ENCODE results near the gene FAM83C. TPM values are rescaled to one million over a fixed set of nuclear protein-coding genes. Genes with fewer than 3 reads are reported as not detected.

The FAM83C gene
- total RNA-seq, 4 donors from 2014 or later, result 54.4 to 85.7 (median 68.6) TPM

GRCh38 chr20:35287509-35288324, 4.5 kb downstream of the FAM83C start:
- intact Hi-C loops (cut with DNase I; ENCODE audit: low total_unique reads), result no loop called here
- DNase-seq (ENCODE audit: low spot score in 2 of 2), result no peak
- 88% methylated on average over 28 of the region's 28 CpGs for WGBS, 2 donors
- H3K4me3 ChIP-seq (ENCODE audit: low read depth, poor library complexity, severe bottlenecking), result no peak overlapping the region
- TF ChIP-seq POLR2A (IDR thresholded peaks at IDR 0.05) (no peak), CTCF (IDR thresholded peaks at IDR 0.05) (no peak)

GRCh38 chr20:35286899-35287508, 5.2 kb downstream of the FAM83C start:
- 79 to 89% methylated on average over 9 to 11 of the region's 17 CpGs for WGBS, 2 donors
- TF ChIP-seq POLR2A (IDR thresholded peaks at IDR 0.05), result no peak
- TF ChIP-seq CTCF (IDR thresholded peaks at IDR 0.05), result no peak
- intact Hi-C loops (cut with DNase I; ENCODE audit: low total_unique reads), result no loop called here
- no peak for DNase-seq (ENCODE audit: low spot score in 2 of 2)
- no peak overlapping the region for H3K4me3 ChIP-seq (ENCODE audit: low read depth, poor library complexity, severe bottlenecking)

GRCh38 chr20:35286077-35286898, 5.9 kb downstream of the FAM83C start:
- DNase-seq (ENCODE audit: low spot score in 2 of 2), result no peak
- no peak for TF ChIP-seq POLR2A (IDR thresholded peaks at IDR 0.05)
- no peak for TF ChIP-seq CTCF (IDR thresholded peaks at IDR 0.05)
- intact Hi-C loops (cut with DNase I; ENCODE audit: low total_unique reads), result no loop called here
- whole genome bisulfite sequencing, 2 donors, result 90% methylated on average over 7 to 12 of the region's 12 CpGs
- H3K4me3 ChIP-seq (ENCODE audit: low read depth, poor library complexity, severe bottlenecking), result no peak overlapping the region

GRCh38 chr20:35285806-35286076, 6.5 kb downstream of the FAM83C start:
- no peak for TF ChIP-seq CTCF (IDR thresholded peaks at IDR 0.05)
- no peak for TF ChIP-seq POLR2A (IDR thresholded peaks at IDR 0.05)
- no peak overlapping the region for H3K4me3 ChIP-seq (ENCODE audit: low read depth, poor library complexity, severe bottlenecking)
- intact Hi-C loops (cut with DNase I; ENCODE audit: low total_unique reads), result no loop called here
- no peak for DNase-seq (ENCODE audit: low spot score in 2 of 2)
- WGBS, 2 donors, result 52 to 65% methylated on average over 5 of the region's 5 CpGs

GRCh38 chr20:35284992-35285805, 7.0 kb downstream of the FAM83C start:
- no peak for DNase-seq (ENCODE audit: low spot score in 2 of 2)
- WGBS, 2 donors, result 31 to 39% methylated on average over 19 of the region's 19 CpGs
- no peak for TF ChIP-seq POLR2A (IDR thresholded peaks at IDR 0.05)
- peak in 1 of 3 donors; percentile 6 for TF ChIP-seq CTCF (IDR thresholded peaks at IDR 0.05)
- peak overlapping the region; percentile 83 for H3K4me3 ChIP-seq (ENCODE audit: low read depth, poor library complexity, severe bottlenecking)
- intact Hi-C loops (cut with DNase I; ENCODE audit: low total_unique reads), result no loop called here
